Measurements from ENCODE around the gene CLTA.
"Not testable (repeated sequence)": the region's sequence is repeated elsewhere in the genome, so short reads cannot be mapped to it uniquely, and the experiment has no call there.

CLTA gene

GRCh38 chr9:36158917-36159316, 31.8 kb upstream of the CLTA start:
- DNase-seq (ENCODE audit: low read depth) = no peak

- DNase-seq (ENCODE audit: low read depth) = not testable (repeated sequence)
Measured at GRCh38 chr9:36159509-36159908, 31.2 kb upstream of the CLTA start.

- not testable (repeated sequence) for DNase-seq (ENCODE audit: low read depth)
Measured at GRCh38 chr9:36160126-36160525, 30.6 kb upstream of the CLTA start.

- DNase-seq (ENCODE audit: low read depth) = no peak
Measured at GRCh38 chr9:36161187-36161586, 29.5 kb upstream of the CLTA start.

GRCh38 chr9:36162211-36162738, 28.4 kb upstream of the CLTA start:
- DNase-seq (ENCODE audit: low read depth) = no peak

- DNase-seq (ENCODE audit: low read depth) = no peak
Measured at GRCh38 chr9:36163049-36163785, 27.5 kb upstream of the CLTA start.

- DNase-seq (ENCODE audit: low read depth) = no peak
Measured at GRCh38 chr9:36163786-36164170, 26.9 kb upstream of the CLTA start.

GRCh38 chr9:36164372-36164771, 26.3 kb upstream of the CLTA start:
- no peak for DNase-seq (ENCODE audit: low read depth)

GRCh38 chr9:36164989-36165388, 25.7 kb upstream of the CLTA start:
- DNase-seq (ENCODE audit: low read depth) = no peak

GRCh38 chr9:36165826-36166167, 24.9 kb upstream of the CLTA start:
- no peak for DNase-seq (ENCODE audit: low read depth)

GRCh38 chr9:36166168-36166927, 24.4 kb upstream of the CLTA start:
- DNase-seq (ENCODE audit: low read depth) = peak; percentile 67

GRCh38 chr9:36169166-36169565, 21.6 kb upstream of the CLTA start, which contains the start of gene CCIN:
Gene CCIN, plus strand, starts transcription at chr9:36169388. Its CDS starts 115 bp downstream, at chr9:36169503.
- DNase-seq (ENCODE audit: low read depth) = no peak

- no peak for DNase-seq (ENCODE audit: low read depth)
Measured at GRCh38 chr9:36169708-36170107, 21.0 kb upstream of the CLTA start.

GRCh38 chr9:36170531-36170930, 20.2 kb upstream of the CLTA start:
- DNase-seq (ENCODE audit: low read depth) = no peak

- DNase-seq (ENCODE audit: low read depth) = no peak
Measured at GRCh38 chr9:36173861-36174260, 16.9 kb upstream of the CLTA start.

- DNase-seq (ENCODE audit: low read depth) = no peak
Measured at GRCh38 chr9:36174271-36174670, 16.4 kb upstream of the CLTA start.

- no peak for DNase-seq (ENCODE audit: low read depth)
Measured at GRCh38 chr9:36174731-36175130, 16.0 kb upstream of the CLTA start.

GRCh38 chr9:36175209-36175608, 15.5 kb upstream of the CLTA start:
- not testable (repeated sequence) for DNase-seq (ENCODE audit: low read depth)

- not testable (repeated sequence) for DNase-seq (ENCODE audit: low read depth)
Measured at GRCh38 chr9:36176496-36176895, 14.2 kb upstream of the CLTA start.

GRCh38 chr9:36177571-36177970, 13.2 kb upstream of the CLTA start:
- no peak for DNase-seq (ENCODE audit: low read depth)

GRCh38 chr9:36180243-36180642, 10.5 kb upstream of the CLTA start:
- DNase-seq (ENCODE audit: low read depth) = not testable (repeated sequence)

- DNase-seq (ENCODE audit: low read depth) = no peak
Measured at GRCh38 chr9:36187414-36187813, 3.3 kb upstream of the CLTA start.

- no peak for DNase-seq (ENCODE audit: low read depth)
Measured at GRCh38 chr9:36188212-36188611, 2.5 kb upstream of the CLTA start.
